ENCODE results near the gene ALX3.

ALX3 gene

DNA sequence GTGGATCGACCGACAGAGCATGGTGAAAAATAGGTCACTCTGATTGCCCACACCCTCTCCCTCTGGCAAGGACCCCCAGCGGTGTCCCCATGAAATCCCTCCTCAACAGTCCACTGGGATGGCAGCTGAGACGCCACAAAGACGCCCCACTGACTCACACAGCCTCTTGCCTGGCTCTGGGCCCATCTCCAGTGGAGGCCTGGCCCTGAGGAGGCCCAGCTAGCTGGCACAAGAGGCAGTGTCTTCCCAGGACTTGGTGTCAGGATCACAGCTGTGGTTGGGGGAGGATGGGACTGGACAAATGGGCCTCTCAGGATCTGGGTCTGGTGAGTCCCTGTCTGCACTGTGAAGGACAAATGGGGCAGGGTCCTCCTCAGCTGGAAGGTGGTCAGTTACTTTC, 4.6 kb downstream of the ALX3 start:
- DNase-seq (ENCODE audit: low read depth): no peak

DNA sequence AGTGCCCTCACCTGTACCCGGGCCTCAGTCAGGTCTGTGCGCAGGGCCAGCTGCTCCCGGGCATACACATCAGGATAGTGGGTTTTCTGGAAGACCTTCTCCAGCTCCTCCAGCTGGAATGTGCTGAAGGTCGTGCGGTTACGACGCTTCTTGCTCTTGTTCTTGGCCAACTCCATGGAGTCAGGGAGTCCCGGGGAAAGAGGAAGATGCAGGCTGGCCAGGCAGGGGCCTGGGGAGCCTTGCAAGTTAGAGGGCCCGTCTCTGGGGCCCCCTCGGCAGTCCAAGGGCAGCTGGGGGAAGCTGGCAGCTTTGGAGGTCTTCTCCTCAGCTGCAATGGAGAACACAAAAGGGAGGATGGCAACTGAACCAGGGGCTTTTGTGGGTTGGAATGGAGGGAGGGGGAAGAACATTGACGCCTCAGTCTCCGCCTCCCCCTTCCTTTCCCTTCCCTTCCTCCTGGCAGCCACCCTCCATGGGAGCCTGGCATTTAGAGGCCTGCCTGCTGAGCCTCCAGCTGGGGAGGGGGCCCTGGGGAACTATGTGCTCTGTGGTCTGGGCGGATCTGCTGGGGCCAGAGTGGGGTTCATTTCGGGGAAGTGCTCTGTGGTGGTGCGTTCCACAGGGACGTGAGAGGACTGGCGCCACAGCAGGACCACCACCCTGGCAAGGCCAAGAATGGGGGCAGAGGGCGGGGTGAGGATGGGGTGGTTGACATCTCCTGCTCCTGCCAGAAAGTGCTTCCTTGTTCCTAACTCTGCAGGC, 5.7 kb downstream of the ALX3 start:
- no peak for DNase-seq (ENCODE audit: low read depth)

DNA sequence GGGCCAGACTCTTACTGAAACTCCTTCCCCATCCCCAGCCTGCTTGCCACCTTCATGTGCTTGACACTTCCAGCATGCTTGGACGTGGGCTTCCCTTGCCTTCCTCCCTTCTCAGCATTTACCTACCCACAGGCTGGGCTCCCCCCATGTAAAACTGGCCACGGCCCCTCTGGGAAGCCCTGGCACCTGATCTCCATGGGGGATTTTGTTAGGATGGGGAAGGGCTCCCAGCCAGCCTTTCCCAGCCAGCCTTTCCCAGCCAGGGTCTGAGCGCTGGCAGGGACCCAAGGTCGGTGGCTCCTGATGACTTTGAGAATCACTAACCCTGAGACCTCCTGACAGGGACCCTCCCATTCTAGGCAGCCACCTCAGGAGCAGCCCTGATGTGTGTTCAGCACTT, 6.7 kb downstream of the ALX3 start:
- DNase-seq (ENCODE audit: low read depth): no peak

DNA sequence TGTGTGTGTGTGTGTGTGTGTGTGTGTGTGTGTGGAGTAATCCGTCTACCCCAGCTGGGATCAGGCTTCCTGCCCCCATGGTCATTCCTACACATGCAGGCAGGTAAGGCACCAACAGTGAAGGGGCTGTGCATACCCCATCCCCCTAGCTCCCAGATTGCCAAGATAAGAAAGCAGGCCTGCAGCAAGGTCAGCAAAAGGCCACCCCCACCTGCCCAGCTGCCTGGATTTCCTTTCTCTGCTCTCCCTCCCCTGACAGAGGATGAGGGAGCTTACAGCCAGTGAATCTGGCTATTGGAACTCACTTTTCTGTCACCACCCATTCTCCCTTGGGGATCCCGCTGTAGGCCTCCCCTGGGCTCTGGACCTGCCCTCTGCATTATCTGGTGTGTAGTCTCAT, 7.9 kb downstream of the ALX3 start:
- no peak for DNase-seq (ENCODE audit: low read depth)

DNA sequence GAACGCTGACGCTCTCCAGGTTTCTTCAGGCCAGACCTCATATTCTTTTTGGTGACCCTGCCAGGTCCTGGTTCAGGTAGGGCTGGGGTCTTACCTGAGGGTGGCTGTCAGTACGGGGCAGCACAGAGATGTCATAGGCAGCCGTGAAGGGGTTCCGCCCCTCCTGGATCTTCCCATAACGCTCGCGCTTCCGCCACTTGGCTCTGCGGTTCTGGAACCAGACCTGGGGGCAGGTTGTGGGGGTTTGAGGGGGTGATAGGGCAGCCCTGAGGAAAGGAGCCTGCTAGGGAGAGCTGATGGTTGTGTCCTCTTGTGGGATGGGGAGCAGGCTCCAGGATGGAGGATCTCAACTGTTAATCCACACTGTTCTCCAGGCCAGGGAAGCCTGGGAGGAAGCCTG, 9.1 kb downstream of the ALX3 start:
- DNase-seq (ENCODE audit: low read depth): no peak

DNA sequence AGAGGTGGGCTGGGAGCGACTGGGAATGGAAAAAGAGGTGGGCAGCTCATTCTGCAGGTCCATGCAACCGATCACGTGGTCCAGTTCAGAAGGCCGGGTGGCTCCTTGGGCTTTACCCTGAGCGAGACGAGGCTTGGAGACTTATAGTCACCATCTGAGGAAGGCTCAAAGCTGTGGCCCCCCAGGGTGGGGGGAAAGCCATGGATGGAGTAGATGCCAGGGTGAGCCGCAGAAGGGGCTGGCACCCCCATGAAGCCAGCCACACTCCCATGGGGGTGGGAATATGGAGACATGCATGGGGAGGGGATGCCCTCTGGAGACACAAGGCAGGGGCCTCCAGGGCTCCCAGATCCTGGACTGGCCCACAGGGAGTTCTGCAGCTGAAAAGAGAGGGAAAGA, 9.8 kb downstream of the ALX3 start:
- DNase-seq (ENCODE audit: low read depth): no peak

DNA sequence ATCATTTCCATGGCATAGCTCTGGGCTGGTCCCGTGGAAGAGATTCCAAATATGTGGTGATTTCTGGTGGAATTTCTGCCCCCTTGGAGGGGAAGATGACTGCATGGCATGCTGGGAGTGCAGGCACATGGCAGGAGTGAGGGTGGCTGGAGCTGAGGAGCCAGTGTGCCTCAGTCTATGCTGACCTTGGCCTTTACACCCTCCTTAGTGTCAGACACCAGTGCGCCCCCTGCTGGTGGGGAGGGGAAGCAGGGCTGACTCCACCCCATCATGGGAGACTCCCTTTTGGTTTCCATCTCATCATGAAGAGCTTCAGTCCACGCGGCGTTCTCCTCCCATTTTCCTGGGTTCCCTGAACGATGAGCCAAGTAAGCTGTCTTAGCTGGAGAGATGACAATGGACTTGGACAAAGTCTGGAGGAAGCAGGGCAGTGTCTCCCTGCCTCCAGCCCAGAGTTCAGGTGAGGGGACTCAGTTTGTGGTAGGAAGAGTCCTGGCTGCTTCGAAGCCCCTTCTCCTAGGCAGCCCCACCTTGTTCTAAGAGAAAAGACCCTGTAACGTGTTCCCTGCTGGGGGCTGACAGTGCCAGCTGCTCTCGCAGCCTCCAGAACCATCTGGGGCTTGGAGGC, 10.3 kb downstream of the ALX3 start:
- DNase-seq (ENCODE audit: low read depth): no peak

DNA sequence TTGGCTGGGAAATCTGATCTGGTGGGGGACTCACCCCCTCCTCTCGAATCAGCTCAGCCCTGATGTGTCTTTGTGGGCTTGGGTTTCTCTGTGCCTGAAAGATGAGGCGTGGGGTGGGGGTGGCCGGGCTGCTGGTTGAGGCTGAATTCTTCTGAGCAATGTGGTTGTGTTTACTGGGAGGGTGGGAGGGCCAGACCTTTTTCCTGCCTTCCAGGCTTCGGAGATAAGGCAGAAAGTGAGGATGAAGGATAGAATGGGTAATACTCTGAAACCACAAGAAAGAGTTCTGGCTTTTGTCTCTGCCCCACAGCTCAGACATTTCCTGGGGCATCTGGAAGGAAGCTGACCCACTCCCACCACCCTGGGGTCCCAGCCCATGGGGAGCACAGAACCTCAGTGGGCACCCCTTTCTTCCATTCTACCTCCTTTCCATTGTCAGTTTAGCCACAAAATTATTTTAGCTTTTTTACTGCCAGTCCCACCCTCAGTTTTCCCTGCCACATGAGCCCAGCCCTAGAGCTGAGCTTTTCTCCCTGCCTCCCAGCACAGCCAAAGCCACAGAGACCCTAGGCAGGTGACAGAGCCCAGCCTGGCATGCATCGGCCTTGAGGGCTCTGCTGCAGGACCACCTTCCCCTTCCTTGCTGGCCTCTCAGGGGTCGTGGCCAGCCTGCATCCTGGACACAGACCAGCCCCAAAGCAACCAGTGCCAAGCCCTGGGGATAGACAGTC, 11.2 kb downstream of the ALX3 start:
- no peak for DNase-seq (ENCODE audit: low read depth)

DNA sequence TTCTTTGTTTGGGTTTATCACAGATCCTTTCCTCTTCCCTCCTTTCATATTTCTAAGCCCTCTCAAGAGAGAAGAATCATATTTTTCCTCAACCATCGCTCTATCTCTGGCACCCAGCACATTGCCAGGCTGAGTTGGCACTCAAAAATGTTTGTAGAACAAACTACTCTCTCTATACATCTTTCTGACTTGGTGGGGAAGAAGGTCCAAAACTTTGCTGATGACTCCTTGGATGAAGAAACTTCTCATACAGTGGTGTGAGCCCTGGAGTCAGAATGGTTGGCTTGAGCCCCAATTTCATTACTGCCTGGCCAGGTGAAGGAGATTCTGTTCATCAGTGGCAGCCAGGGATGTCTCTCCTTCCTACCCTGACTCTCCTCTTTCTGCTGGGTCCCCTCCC, 11.9 kb downstream of the ALX3 start:
- DNase-seq (ENCODE audit: low read depth): no peak

DNA sequence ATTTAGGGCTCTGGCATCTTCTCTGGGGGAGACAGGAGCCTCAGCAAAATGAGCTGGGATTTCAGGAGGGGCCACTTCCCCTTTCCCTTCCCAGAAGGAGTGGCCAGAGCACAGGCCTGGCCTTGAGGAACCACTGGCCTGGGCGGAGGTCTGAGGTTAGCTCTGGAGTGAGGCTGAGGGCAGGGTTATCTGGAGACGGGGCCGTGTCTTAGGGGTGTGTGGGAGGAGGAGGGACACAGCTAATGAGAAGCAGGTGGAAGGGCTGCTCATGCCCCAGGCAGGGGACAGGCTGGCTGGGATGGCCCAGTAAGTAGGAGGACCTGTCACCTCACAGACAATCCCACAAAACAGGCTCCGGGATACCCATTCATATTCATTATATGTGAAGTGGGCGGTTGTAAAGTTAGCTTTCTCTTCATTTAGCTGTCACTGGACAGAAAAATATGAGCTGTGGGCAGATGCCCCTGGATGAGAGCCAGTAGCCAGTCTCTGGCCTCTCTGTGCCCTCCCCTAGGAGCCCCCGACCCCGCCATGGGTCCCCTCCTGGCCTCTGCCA, 12.4 kb downstream of the ALX3 start:
- DNase-seq (ENCODE audit: low read depth): no peak

DNA sequence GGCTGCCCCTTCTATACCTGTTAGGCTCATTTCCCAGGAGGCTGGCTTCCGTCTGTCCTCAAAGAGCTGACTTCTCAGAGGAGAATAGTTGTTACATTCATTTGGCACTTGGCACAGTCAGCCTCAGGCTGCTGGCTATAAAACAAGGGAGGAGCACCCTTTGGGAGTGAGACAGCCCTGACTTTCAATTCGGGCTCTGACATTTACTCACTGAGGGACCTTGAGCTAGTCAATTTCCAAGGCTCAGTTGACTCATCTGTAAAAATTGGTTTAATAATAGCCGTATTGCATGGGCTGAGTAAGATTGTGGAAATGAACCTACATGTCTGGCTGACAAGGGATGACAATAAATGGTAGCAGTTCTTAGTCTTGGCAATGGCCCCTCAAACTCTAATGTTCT, 13.7 kb downstream of the ALX3 start:
- peak; percentile 34 for DNase-seq (ENCODE audit: low read depth)

DNA sequence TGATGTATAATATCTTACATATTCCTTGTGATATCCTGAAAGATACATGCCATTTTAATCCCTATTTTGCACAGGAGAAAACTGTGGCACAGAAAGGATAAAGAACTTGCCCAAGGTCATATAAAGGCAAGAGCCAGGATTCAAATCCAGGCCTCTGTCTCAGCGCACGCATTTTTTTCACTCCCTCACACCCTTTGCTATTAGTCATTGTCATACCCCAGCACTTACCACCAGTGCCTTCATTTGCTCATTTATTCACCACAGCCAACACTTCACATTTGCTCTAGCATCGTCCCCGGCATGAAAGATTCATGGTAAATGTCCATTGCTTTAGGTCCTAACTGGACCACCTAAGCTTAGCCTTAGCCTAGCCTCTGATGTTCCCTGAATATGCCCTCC, 14.2 kb downstream of the ALX3 start:
- no peak for DNase-seq (ENCODE audit: low read depth)

DNA sequence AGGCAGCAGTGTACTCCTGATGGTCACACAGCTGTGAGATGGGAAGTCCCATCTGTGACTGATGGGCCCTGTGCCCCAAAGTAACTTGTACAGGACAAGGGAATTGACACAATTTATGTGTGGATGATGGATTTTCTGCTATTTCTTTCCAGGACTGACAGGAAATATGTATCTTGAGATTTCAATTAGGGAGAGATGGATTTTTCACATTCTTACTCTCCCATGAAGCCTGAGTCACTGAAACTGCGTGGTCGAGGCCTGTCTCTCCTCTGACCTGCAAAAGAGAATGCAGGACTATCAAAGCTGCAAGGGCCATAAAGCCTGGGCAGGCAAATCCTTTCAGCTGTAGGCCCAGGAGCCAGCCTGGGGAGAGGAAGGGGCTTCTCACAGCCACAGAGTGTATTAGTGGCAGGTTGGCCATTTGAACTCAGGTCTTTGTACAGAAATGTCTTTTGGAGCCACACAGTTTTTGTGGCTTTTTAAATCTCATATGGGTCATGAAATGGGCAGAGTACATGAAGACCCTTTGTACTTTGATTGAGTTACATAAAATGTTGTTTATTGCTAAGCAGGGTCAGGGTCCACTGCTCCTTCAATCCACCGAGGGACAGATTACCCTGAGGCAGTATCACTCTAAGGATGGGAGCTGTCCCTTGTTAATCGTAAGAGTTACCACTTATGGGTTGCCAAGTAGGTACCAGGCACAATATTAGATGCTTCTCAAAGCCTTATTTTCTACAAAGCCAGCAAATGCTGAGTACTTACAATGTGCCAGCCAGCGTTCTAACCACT, 14.8 kb downstream of the ALX3 start:
- DNase-seq (ENCODE audit: low read depth): no peak

DNA sequence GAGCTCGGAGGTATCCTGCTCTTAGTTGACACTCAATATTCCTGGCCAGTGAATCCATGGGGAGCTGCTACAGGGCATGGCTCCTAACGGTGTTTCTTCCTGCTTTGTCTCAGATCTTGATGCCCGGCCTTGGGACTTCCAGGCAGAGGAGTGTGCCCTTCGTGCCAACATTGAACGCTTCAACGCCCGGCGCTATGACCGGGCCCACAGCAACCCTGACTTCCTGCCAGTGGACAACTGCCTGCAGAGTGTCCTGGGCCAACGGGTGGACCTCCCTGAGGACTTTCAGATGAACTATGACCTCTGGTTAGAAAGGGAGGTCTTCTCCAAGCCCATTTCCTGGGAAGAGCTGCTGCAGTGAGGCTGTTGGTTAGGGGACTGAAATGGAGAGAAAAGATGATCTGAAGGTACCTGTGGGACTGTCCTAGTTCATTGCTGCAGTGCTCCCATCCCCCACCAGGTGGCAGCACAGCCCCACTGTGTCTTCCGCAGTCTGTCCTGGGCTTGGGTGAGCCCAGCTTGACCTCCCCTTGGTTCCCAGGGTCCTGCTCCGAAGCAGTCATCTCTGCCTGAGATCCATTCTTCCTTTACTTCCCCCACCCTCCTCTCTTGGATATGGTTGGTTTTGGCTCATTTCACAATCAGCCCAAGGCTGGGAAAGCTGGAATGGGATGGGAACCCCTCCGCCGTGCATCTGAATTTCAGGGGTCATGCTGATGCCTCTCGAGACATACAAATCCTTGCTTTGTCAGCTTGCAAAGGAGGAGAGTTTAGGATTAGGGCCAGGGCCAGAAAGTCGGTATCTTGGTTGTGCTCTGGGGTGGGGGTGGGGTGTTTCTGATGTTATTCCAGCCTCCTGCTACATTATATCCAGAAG, 16.7 kb downstream of the ALX3 start:
- no peak for DNase-seq (ENCODE audit: low read depth)

DNA sequence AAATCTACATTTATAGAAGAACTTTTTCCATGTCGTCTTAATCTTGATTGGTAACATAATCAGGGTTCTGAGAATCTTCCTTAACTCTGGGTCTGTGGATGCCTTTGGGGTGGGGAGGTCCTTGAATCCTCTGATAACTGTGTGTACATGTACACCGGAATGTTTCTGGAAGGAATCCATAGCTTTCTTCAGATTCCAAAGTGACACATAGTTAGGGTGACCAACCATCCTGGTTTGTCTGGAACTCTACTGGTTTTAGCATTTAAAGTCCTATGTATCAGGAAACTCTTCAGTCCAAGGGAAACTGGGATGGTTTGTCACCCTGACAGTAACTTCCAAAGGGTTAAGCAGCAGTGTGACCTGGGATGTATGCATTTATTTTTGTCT, 19.2 kb downstream of the ALX3 start:
- no peak for DNase-seq (ENCODE audit: low read depth)

DNA sequence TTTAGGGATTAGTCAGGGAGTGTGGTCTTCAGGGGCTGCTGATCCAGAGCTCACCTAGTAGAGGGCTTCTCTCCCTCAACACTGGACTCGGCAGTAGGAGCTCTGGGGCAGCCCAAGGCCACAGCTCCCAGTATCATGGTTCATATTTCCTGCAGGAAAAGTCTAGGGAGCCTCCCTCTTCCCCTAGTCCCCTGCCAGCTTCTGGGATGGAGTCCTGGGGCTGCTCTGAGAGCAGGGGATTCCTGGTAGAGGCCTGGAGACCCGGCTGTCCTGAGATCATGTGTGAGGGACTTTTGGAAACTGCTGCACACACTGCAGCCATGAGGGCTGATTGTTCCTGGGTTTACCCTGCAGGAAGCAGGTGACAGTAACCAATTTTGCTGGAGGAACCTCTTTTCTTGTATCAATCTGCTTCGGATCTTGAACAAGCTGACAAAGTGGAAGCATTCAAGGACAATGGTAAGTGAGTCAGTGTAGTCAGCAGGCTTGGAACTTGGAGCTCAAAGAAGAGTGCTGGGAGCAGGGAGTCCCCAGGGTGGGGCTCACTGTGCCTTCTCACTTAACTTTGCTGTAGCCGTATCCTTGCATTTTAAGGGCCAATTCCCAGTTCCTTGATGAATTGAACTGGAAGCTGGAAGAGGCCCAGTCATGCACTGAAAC, 19.7 kb downstream of the ALX3 start:
- no peak for DNase-seq (ENCODE audit: low read depth)

DNA sequence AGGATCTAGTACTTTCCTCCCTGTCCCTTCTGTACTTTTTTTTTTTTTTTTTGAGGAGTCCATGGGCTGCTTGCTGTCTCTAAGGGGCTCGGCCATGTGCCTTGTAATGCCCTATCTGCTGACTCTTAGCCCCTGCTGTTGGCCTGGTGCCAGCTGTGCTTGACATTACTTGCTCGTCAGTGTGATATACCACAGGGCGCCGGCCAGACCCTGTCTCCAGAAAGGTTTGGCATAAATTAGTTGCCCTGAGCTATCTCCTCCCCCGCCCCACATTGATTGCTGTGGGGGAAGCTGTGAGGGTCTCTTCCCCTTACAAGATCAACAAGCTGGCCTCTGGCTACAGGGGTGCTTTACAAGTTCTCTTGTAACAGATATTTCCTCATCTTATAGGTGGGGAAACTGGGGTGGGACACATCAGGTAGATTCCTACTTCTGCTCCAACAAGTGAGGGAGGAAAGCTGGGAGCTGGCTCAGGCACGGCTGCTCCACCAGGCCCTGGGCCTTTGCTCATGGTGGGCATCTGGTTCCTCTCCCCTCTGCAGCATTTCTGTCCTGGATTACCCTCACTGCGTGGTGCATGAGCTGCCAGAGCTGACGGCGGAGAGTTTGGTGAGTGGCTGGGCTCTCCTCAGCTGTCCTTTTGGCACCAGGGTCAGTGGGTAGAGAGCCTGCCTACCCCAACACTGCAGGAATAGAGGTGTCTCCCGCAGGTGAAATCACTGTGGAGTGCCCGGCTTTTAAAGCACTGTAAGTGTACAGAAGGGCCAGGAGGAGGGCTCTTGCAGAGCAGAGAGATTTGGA, 20.5 kb downstream of the ALX3 start:
- no peak for DNase-seq (ENCODE audit: low read depth)

DNA sequence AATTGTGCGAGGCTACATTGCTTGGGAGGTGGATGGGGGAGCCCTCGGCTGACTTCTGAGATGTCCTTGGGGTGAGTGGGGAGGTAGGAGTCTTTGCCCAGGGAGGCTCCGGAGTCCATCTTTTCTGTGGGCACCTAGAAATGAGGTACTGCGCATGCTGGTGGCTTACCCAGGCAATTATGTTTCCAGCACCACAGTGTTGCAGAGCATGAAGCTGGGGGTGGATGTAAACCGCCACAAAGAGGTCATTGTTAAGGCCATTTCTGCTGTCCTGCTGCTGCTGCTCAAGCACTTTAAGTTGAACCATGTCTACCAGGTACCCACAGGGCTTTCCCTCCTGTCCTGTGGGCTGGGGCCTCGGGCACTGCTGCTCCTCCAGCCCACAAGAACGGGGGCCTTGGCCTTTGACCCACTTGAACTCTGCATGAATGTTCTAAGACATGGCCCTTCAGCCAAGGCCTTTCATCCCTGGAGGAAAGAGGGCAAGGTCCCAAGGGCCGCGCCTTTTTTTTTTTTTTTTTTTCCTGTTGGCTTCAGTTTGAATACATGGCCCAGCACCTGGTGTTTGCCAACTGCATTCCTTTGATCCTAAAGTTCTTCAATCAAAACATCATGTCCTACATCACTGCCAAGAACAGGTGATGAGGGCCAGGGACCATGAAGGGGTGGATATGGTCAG, 21.4 kb downstream of the ALX3 start:
- DNase-seq (ENCODE audit: low read depth): no peak

DNA sequence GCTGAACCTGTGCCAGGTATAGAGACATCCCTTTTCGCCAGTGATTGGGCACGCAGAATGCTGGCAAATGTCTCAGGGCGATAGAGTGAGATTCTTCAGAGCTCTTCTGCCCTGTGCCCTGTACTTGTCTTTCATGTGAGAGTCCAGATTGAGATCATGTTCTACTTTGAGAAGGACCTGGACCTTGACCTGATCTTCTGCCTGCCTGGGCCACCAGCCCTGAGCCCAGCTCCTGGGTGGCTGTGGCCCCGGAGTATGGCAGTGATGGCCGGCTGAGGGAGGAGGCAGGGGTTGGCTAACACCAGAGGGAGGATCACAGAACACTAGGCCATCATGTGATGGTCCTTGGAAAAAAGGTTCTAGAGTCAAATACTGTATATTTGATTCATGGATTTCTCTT, 22.2 kb downstream of the ALX3 start:
- DNase-seq (ENCODE audit: low read depth): no peak

Data from fibroblast of the conjunctiva (primary cell).